ENCODE data around the gene KLF6.

DNA sequence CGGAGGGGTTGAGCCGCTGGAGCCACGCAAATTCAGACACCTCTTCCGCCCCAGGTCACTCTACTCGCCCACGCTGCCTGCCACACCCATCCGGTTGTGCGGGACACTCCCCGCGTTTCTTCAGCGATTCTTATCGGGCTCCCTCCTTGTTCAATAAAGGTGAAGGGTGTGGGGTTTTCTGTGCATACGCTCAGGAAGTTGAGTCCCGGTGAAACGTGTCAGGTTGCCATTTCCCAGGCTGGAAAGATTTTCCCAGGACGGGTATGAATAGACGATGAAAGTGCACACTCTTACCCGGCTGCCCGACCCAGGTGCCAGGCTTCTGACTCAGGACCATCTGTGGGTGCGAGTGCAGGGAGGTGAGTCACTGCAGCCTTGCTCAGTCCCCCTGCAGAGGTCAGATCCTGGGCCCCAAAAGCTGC lies 22.0 kb downstream of the KLF6 start:
- TF ChIP-seq POLR2A (IDR thresholded peaks at IDR 0.05; ENCODE audit: low read length), result no peak
- TF ChIP-seq GATA1 (IDR thresholded peaks at IDR 0.05; ENCODE audit: low read depth, low read length), result no peak

All from erythroblast (primary cell).